Trophoblast cell (in vitro differentiated cells and primary cell): ENCODE data around the gene ETS1.
A peak's percentile ranks its signal among the peaks of the same experiment; 100 is the strongest.

ENCODE experiments used
- DNase-seq, 2 donors: peaks; one replicate each; pipeline ENCODE4 v3.0.0-alpha.2; 2016
- H2AFZ ChIP-seq: 2 replicates; pipeline ENCODE4 v1.6.1; 2013; ENCODE audit warnings: low read length, moderate library complexity, mild to moderate bottlenecking; ENCODE audit not compliant: insufficient read depth, poor library complexity
- H2AK5ac ChIP-seq: 2 replicates; pipeline ENCODE4 v1.6.1; 2013; ENCODE audit warnings: mild to moderate bottlenecking, low read length
- H2BK120ac ChIP-seq: 2 replicates; pipeline ENCODE4 v1.6.1; 2013; ENCODE audit warnings: low read length, mild to moderate bottlenecking, moderate library complexity; ENCODE audit not compliant: insufficient read depth, poor library complexity
- H2BK12ac ChIP-seq: 2 replicates; pipeline ENCODE4 v1.6.1; 2013; ENCODE audit warnings: mild to moderate bottlenecking, low read length, moderate library complexity
- H2BK5ac ChIP-seq: 2 replicates; pipeline ENCODE4 v1.6.1; 2013; ENCODE audit warnings: low read length, low read depth, moderate library complexity, mild to moderate bottlenecking; ENCODE audit not compliant: poor library complexity
- H3K14ac ChIP-seq: 2 replicates; pipeline ENCODE4 v1.6.1; 2013; ENCODE audit warnings: mild to moderate bottlenecking, low read length
- H3K18ac ChIP-seq: 2 replicates; pipeline ENCODE4 v1.6.1; 2013; ENCODE audit warnings: mild to moderate bottlenecking, low read length
- H3K23ac ChIP-seq: 2 replicates; pipeline ENCODE4 v1.6.1; 2013; ENCODE audit warnings: low read length
- H3K27ac ChIP-seq: 2 replicates; pipeline ENCODE4 v1.5.1; 2013; ENCODE audit warnings: low read depth, mild to moderate bottlenecking, inconsistent platforms, low read length, moderate library complexity
- H3K27me3 ChIP-seq: 2 replicates; pipeline ENCODE4 v1.6.1; 2013; ENCODE audit warnings: inconsistent platforms, mild to moderate bottlenecking, low read length, moderate library complexity; ENCODE audit not compliant: insufficient read depth
- H3K36me3 ChIP-seq, 2 experiments: 1 replicate in 1 of 2; 2 replicates in 1 of 2; pipeline ENCODE4 v1.6.1; 2013; ENCODE audit warnings: low read length in 2 of 2, mild to moderate bottlenecking in 2 of 2, moderate library complexity in 1 of 2; ENCODE audit not compliant: insufficient read depth in 2 of 2, control insufficient read depth in 1 of 2
- H3K4ac ChIP-seq: 2 replicates; pipeline ENCODE4 v1.6.1; 2013; ENCODE audit warnings: low read depth, mild to moderate bottlenecking, low read length, moderate library complexity
- H3K4me1 ChIP-seq, 2 experiments: 1 replicate in 1 of 2; 2 replicates in 1 of 2; pipeline ENCODE4 v1.6.1; 2013; ENCODE audit warnings: low read length in 2 of 2, mild to moderate bottlenecking in 2 of 2, moderate library complexity in 1 of 2; ENCODE audit not compliant: insufficient read depth in 2 of 2, control insufficient read depth in 1 of 2
- H3K4me2 ChIP-seq: 2 replicates; pipeline ENCODE4 v1.6.1; 2013; ENCODE audit warnings: inconsistent platforms, mild to moderate bottlenecking, low read length, moderate library complexity
- H3K4me3 ChIP-seq: 2 replicates; pipeline ENCODE4 v1.5.1; 2013; ENCODE audit warnings: mild to moderate bottlenecking, low read depth, low read length, inconsistent platforms
- H3K79me1 ChIP-seq: one replicate; pipeline ENCODE4 v1.6.1; 2013; ENCODE audit warnings: low read length
- H3K79me2 ChIP-seq: 2 replicates; pipeline ENCODE4 v1.6.1; 2013; ENCODE audit warnings: low read length, mild to moderate bottlenecking; ENCODE audit not compliant: control insufficient read depth, insufficient read depth, poor library complexity
- H3K9ac ChIP-seq: 2 replicates; pipeline ENCODE4 v1.6.1; 2013; ENCODE audit warnings: mild to moderate bottlenecking, low read length
- H3K9me3 ChIP-seq: 2 replicates; pipeline ENCODE4 v1.6.1; 2013; ENCODE audit warnings: low read depth, mild to moderate bottlenecking, control low read depth, inconsistent platforms, low read length; ENCODE audit not compliant: insufficient read depth
- H4K12ac ChIP-seq: 2 replicates; pipeline ENCODE4 v1.6.1; 2013; ENCODE audit warnings: low read depth, mild to moderate bottlenecking, low read length, moderate library complexity
- H4K8ac ChIP-seq: 2 replicates; pipeline ENCODE4 v1.6.1; 2013; ENCODE audit warnings: low read depth, mild to moderate bottlenecking, low read length, moderate library complexity
- H4K91ac ChIP-seq: one replicate; pipeline ENCODE4 v1.6.1; 2013; ENCODE audit warnings: low read depth, mild to moderate bottlenecking, low read length, moderate library complexity
- WGBS: extraction: QIAGEN DNeasy Blood & Tissue Kit; methylation state at CpG from one replicate; pipeline ENCODE4 v1.1.7; 2013; ENCODE audit warnings: missing lambda C conversion rate; ENCODE audit not compliant: insufficient read length, insufficient coverage; ENCODE audit errors: extremely low coverage; 5-methylcytosine and 5-hydroxymethylcytosine counted together

ETS1 gene

DNA sequence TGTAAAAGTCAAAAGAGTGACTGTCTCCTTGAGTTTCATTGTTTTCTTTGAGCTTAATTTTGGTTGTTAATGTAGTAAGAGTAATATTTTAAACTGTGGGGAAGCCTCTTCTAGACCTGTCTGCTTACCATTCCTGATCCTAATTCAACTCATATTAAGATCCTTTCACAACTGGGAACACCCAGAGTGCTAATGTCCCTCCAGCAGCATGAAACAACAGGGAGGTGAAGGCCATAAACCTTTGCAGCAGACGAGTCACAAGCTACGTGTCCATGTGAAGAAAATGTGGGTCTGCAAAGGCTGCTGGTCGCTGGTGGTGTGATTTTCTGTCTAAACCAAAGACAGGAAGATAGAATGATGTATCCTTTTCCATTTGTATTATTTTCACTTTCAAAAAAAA, 152.5 kb downstream of the ETS1 start:
- Histone ChIP-seq H3K9ac (no peak overlapping the region), H3K23ac (no peak overlapping the region), H3K4ac (no peak overlapping the region), H3K36me3 (no peaks in the 10 kb centered on the region), H3K4me1 (peaks cover 0 to 7% of the 10 kb centered on the region in 2 experiments), H3K27ac (no peak overlapping the region), H3K4me3 (no peak overlapping the region), H3K4me2 (no peak overlapping the region), H2BK120ac (no peak overlapping the region), H4K91ac (no peak overlapping the region), H2BK12ac (no peak overlapping the region), H2AFZ (no peak overlapping the region), H3K79me2 (no peaks in the 10 kb centered on the region), H3K14ac (no peak overlapping the region), H3K18ac (no peak overlapping the region), H3K79me1 (peaks cover 3% of the 10 kb centered on the region), H2AK5ac (no peak overlapping the region), H2BK5ac (peak overlapping the region; percentile 79), H3K9me3 (peaks cover 3% of the 10 kb centered on the region), H4K8ac (no peak overlapping the region), H3K27me3 (no peaks in the 10 kb centered on the region), H4K12ac (no peak overlapping the region)
- WGBS = no CpG with 5 or more reads among the region's 3 CpGs
- DNase-seq = no peak

DNA sequence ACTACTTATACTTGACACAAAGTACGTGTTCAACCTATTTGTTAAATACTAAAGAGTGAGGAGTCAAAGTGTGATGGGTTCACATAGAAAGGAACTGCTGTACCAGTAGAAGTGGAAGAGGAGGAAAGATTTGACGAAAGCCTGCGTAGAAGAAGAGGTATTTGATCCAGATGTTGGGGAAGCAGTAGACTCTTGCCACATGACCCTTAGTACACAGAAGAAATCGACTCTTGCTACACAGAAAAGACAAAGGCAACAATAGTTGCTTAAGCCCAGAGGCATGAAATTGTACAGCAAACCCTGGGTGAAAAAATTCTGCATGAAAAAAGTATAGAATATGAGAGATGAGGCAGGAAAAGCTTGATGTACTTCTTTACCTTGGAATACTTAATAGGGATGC, 152.9 kb downstream of the ETS1 start:
- Histone ChIP-seq H3K9ac (no peak overlapping the region), H3K14ac (no peak overlapping the region), H4K12ac (no peak overlapping the region), H4K91ac (no peak overlapping the region), H3K4ac (no peak overlapping the region), H3K4me2 (no peak overlapping the region), H3K9me3 (peaks cover 3% of the 10 kb centered on the region), H3K18ac (no peak overlapping the region), H3K23ac (no peak overlapping the region), H3K79me1 (peaks cover 3% of the 10 kb centered on the region), H2BK120ac (no peak overlapping the region), H2AFZ (no peak overlapping the region), H3K4me3 (no peak overlapping the region), H3K36me3 (no peaks in the 10 kb centered on the region), H3K27ac (no peak overlapping the region), H3K79me2 (no peaks in the 10 kb centered on the region), H4K8ac (no peak overlapping the region), H3K4me1 (peaks cover 0 to 7% of the 10 kb centered on the region in 2 experiments), H2BK12ac (no peak overlapping the region), H2BK5ac (no peak overlapping the region), H2AK5ac (no peak overlapping the region), H3K27me3 (no peaks in the 10 kb centered on the region)
- no peak for DNase-seq
- WGBS = no CpG with 5 or more reads among the region's 4 CpGs

GRCh38 chr11:128432926-128433325, 154.4 kb downstream of the ETS1 start:
- Histone ChIP-seq H2AFZ (no peak overlapping the region), H3K9ac (no peak overlapping the region), H3K36me3 (no peaks in the 10 kb centered on the region), H3K4me3 (no peak overlapping the region), H4K8ac (no peak overlapping the region), H3K4me2 (no peak overlapping the region), H2BK12ac (no peak overlapping the region), H3K23ac (no peak overlapping the region), H2BK5ac (no peak overlapping the region), H2AK5ac (no peak overlapping the region), H3K18ac (no peak overlapping the region), H3K79me2 (no peaks in the 10 kb centered on the region), H4K91ac (no peak overlapping the region), H4K12ac (no peak overlapping the region), H3K79me1 (peaks cover 3% of the 10 kb centered on the region), H3K9me3 (peaks cover 3% of the 10 kb centered on the region), H3K14ac (no peak overlapping the region), H3K4ac (no peak overlapping the region), H2BK120ac (no peak overlapping the region), H3K27ac (no peak overlapping the region), H3K27me3 (no peaks in the 10 kb centered on the region), H3K4me1 (peaks cover 3 to 14% of the 10 kb centered on the region in 2 experiments)
- DNase-seq = no peak

DNA sequence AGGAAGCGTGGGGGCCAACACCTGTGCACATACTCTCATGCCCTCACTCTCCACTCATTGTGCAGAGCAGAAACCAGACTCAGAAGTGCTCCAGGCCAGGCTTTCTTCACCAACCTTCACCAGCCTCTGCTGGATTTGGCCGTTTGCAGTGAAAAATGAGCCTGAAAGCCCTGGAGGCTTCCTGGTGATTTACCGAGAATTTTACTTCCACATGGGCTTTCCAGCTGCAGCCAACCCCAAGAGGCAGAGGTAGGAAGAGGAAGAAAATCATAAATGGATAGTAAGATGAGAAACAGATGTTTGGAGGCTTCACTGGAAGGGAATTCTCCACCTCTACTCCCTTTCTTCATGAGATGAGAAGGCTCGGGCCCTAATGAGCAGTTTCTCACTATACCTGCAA, 155.4 kb downstream of the ETS1 start:
- no peak overlapping the region for H3K9ac ChIP-seq
- no peak overlapping the region for H2BK5ac ChIP-seq
- no peak overlapping the region for H3K4me2 ChIP-seq
- no peak overlapping the region for H2AK5ac ChIP-seq
- H3K36me3 ChIP-seq = no peaks in the 10 kb centered on the region
- no peak for DNase-seq
- peak overlapping the region; percentile 60 for H3K14ac ChIP-seq
- no peak overlapping the region for H4K12ac ChIP-seq
- no peaks in the 10 kb centered on the region for H3K79me2 ChIP-seq
- H2BK12ac ChIP-seq = peak overlapping the region; percentile 84
- H3K27me3 ChIP-seq = no peaks in the 10 kb centered on the region
- H3K4me3 ChIP-seq = no peak overlapping the region
- no peak overlapping the region for H3K4ac ChIP-seq
- peaks cover 3 to 11% of the 10 kb centered on the region in 2 experiments for H3K4me1 ChIP-seq
- WGBS = no CpG with 5 or more reads among the region's 4 CpGs
- no peak overlapping the region for H2BK120ac ChIP-seq
- H4K8ac ChIP-seq = no peak overlapping the region
- no peak overlapping the region for H3K27ac ChIP-seq
- peak overlapping the region; percentile 43 for H4K91ac ChIP-seq
- H3K18ac ChIP-seq = no peak overlapping the region
- peaks cover 3% of the 10 kb centered on the region for H3K9me3 ChIP-seq
- H3K23ac ChIP-seq = no peak overlapping the region
- H2AFZ ChIP-seq = no peak overlapping the region
- peaks cover 3% of the 10 kb centered on the region for H3K79me1 ChIP-seq
